22Rv1 (cell line): ENCODE data around the gene RFC5.

Source experiments
- H3K27ac ChIP-seq: fragments of 450-650 bp; 2 replicates; pipeline ENCODE4 v1.5.1; 2017
- ZFX ChIP-seq: fragments of 450-650 bp; IDR thresholded peaks from 2 replicates; pipeline ENCODE4 v1.6.1; 2017; ENCODE audit warnings: antibody characterized with exemption, borderline replicate concordance
- TF ChIP-seq, protein P1 (sequence below): fragments of 450-650 bp; IDR thresholded peaks from 2 replicates; pipeline ENCODE4 v1.5.1; 2017; ENCODE audit warnings: mild to moderate bottlenecking

Gene RFC5

GRCh38 chr12:118060301-118061010 lies 44.0 kb downstream of the RFC5 start:
- peak overlapping the region; percentile 89 for H3K27ac ChIP-seq
- TF ChIP-seq ZFX, result no peak
- TF ChIP-seq, protein P1, sequence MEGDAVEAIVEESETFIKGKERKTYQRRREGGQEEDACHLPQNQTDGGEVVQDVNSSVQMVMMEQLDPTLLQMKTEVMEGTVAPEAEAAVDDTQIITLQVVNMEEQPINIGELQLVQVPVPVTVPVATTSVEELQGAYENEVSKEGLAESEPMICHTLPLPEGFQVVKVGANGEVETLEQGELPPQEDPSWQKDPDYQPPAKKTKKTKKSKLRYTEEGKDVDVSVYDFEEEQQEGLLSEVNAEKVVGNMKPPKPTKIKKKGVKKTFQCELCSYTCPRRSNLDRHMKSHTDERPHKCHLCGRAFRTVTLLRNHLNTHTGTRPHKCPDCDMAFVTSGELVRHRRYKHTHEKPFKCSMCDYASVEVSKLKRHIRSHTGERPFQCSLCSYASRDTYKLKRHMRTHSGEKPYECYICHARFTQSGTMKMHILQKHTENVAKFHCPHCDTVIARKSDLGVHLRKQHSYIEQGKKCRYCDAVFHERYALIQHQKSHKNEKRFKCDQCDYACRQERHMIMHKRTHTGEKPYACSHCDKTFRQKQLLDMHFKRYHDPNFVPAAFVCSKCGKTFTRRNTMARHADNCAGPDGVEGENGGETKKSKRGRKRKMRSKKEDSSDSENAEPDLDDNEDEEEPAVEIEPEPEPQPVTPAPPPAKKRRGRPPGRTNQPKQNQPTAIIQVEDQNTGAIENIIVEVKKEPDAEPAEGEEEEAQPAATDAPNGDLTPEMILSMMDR, result no peak

DNA sequence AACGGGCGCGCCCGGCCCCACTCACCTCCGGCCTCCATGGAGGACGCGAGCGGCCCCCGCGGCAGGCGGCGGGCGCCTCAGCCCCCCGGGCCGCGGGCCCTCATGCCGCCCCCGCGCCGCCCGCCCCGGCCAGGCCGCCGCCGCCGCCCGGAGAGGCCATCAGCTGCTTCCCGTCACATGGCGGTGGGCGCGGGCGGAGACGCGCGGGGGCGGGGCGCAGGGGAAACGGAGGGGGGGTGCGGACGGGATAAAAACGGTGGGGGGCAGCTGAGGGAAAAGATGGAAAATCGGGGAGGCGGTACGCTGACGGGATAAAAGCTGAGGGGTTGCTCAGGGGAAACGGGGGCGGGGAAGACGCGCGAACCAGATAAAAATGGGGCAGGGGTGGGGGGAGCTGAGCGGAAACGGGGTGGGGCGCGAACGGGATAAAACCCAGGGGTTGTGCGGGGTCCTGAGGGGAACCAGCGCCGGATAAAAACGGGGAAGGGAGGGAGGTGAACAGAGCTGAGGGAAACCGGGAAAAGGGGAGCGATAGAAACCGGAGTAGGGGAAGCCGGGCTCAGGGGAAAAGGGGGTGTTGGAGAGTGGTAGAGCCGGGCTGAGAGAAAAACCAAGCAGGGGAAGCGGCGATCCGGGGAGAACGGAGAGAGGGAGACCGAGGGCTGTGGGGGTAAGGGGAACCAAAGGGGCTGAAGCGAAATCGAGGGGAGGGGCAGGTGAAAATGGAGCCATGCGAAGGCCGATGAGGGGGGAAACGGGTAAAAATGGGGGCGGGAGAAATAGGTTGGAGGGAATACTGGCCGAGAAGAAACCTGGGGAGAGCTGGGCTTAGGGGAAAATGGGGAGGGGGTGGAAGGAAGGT lies 44.7 kb downstream of the RFC5 start, which contains the start of gene WSB2:
WSB2 (minus strand) TSS at position 169 of the 862 bp plus-strand sequence; CDS start at position 38, 131 bp downstream.
- H3K27ac ChIP-seq, result peak within 1 kb of the TSS; percentile 89
- no peak for TF ChIP-seq ZFX
- TF ChIP-seq, protein P1, result no peak

DNA sequence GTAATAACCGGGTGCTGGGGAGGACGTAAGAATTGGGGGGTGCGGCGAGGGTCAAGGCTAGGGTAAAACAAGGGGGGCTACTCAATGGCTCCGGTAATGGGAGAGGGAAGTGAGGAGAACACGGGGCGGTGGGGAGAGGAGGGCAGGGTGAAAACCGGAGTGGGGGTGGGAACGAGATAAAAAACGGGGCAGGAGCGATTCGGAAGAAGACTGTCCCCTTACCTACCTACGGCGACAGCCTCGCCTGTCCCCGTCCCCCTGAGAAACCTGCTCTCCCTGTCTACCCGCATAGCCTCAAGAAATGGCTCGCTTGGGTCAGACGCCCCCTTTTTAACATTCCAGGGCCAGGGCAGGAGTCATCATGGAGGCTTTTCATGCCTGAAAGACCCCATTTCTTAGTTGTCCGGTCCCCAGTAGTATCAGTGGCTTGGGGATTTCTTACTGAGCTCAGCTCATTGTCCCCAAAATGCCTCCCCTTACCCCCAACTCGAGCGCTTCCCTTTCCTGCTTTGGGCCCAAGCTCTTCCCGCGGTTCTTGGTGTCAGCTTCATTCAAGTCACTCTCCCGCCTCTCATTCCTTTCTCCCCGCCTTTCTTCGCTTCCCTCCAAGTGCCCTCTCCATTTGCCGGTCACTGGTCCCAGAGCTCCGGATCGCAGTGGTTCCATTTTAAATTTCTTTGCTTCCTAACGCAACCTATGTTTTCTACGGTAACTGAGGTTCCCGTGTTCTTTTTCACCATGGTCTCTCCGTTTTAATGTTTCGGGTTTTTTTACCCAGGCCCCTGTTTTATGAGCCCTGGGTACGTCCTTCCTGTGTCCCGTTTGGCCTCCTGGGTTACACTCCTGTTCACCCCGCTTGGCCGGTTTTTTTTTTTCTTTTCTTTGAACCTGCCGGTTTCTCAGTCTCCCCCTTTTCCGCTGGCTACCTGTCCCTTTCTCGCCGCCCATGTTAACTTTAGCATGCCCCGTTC lies 45.7 kb downstream of the RFC5 start:
- TF ChIP-seq, protein P1, result no peak
- no peak for TF ChIP-seq ZFX

GRCh38 chr12:118063576-118064391 lies 47.3 kb downstream of the RFC5 start:
- H3K27ac ChIP-seq, result peak overlapping the region; percentile 19
- TF ChIP-seq, protein P1, result no peak
- TF ChIP-seq ZFX, result no peak

More for the DNA sequence above, 45.7 kb downstream of the RFC5 start:
- peak overlapping the region; percentile 89 for H3K27ac ChIP-seq

DNA sequence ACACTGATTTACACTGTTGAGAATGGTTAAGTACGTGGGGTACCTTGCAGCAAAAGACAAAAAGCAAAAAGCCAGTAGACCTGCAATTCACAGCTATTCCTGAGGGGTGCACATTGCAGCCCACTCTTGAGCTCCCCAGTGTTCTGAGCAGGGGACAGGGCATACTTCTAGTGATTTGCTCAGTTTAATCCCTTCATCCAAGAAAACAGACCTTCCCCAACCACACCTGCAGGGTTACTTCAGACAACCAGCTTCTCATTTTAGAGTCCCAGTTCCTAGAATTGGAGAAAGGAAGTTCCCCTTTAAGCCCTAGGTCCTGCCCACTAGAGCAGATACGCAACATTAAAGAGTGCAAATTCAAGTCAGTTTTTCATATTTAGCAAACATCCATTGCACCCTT lies 48.1 kb downstream of the RFC5 start:
- H3K27ac ChIP-seq, result peak overlapping the region; percentile 19; the same call in 1 of the 2 replicates
- TF ChIP-seq, protein P1, result no peak
- TF ChIP-seq ZFX, result no peak

DNA sequence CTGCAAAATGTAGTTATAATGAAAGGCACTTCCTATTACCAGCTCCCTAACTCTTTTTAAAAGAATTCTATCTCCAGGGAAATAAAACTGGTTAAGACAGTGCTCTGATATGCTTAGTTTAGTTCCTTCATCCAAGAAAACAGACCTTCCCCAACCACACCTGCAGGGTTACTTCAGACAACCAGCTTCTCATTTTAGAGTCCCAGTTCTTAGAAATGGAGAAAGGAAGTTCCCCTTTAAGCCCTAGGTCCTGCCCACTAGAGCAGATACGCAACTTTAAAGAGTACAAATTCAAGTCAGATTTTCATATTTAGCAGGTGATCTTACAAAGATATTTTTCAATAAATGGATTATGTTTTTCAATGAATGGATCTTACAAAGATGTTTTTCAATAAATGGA lies 48.9 kb downstream of the RFC5 start:
- TF ChIP-seq, protein P1, result no peak
- TF ChIP-seq ZFX, result no peak
- H3K27ac ChIP-seq, result no peak overlapping the region
